ENCODE data around the gene ARMC8. TPM values are rescaled to one million over a fixed set of nuclear protein-coding genes. Genes with fewer than 3 reads are reported as not detected.

ARMC8 gene
- total RNA-seq, 1 donor from 2014 or later, result 80.3 TPM

DNA sequence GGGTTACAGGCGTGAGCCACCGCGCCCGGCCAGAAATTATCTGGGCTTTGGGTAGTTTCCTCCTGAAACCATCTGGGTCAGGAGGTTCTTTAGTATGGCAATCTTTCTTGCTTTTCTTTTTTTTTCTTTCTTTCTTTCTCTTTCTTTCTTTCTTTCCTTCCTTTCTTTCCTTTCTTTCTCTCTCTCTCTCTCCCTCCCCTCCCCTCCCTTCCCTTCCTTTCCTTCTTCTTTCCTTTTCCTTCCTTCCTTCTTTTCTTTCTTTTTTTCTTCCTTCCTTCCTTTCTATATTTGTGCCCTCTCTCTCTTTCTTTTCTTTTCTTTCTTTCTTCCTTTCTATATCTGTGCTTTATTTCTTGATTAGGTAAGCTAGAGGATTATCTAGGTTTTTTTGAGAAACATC, 29.4 kb upstream of the ARMC8 start:
- TF ChIP-seq EZH2 (IDR thresholded peaks at IDR 0.05) (no peak), EZH2phosphoT487 (IDR thresholded peaks at IDR 0.05) (no peak)
- TF ChIP-seq, protein P1, sequence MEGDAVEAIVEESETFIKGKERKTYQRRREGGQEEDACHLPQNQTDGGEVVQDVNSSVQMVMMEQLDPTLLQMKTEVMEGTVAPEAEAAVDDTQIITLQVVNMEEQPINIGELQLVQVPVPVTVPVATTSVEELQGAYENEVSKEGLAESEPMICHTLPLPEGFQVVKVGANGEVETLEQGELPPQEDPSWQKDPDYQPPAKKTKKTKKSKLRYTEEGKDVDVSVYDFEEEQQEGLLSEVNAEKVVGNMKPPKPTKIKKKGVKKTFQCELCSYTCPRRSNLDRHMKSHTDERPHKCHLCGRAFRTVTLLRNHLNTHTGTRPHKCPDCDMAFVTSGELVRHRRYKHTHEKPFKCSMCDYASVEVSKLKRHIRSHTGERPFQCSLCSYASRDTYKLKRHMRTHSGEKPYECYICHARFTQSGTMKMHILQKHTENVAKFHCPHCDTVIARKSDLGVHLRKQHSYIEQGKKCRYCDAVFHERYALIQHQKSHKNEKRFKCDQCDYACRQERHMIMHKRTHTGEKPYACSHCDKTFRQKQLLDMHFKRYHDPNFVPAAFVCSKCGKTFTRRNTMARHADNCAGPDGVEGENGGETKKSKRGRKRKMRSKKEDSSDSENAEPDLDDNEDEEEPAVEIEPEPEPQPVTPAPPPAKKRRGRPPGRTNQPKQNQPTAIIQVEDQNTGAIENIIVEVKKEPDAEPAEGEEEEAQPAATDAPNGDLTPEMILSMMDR (IDR thresholded peaks at IDR 0.05), result no peak
- H3K79me2 ChIP-seq (ENCODE audit: low read depth), result no peaks in the 10 kb centered on the region
- no peaks in the 10 kb centered on the region for H3K4me1 Mint-ChIP-seq
- peaks cover 15% of the 10 kb centered on the region for H3K36me3 Mint-ChIP-seq
- H3K4me2 ChIP-seq, result no peak overlapping the region
- H3K27ac ChIP-seq, result no peak overlapping the region
- H4K20me1 ChIP-seq (ENCODE audit: low read depth), result no peaks in the 10 kb centered on the region
- H3K9me3 ChIP-seq (ENCODE audit: low read depth), result no peaks in the 10 kb centered on the region
- H3K27me3 Mint-ChIP-seq (ENCODE audit: insufficient read depth, low read depth), result peaks cover 3% of the 10 kb centered on the region
- no peak overlapping the region for H3K9ac ChIP-seq
- peaks cover 8% of the 10 kb centered on the region for H3F3A ChIP-seq (ENCODE audit: low read depth)
- no peaks in the 10 kb centered on the region for H3K4me1 ChIP-seq
- DNase-seq (ENCODE audit: low spot score), result no peak
- no peaks in the 10 kb centered on the region for H3K27me3 ChIP-seq
- H3K27ac Mint-ChIP-seq, result no peak overlapping the region
- H3K4me3 Mint-ChIP-seq, result no peak overlapping the region
- H2AFZ ChIP-seq (replicated peaks), result no peak overlapping the region
- peaks cover 12% of the 10 kb centered on the region for H3K9me3 Mint-ChIP-seq
- H3K36me3 ChIP-seq, result peaks cover 8% of the 10 kb centered on the region
- H3K4me3 ChIP-seq, result no peak overlapping the region

DNA sequence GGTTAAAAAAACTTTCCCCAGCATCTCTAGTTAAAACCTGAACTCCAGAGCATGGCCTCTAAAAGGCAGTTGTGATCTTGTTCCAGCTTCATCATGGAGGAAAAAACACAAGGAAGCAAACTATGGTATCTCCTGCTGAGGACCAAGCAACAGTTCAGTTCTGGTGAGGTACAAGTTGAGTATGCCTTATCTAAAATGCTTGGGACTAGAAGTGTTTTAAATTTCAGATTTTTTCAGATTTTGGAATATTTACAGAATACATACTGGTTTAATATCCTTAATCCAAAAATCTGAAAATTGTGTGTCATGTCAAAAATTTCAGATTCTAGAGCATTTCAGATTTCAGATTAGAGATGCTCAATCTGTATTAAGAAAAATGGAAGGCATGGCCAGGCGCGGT, 22.0 kb upstream of the ARMC8 start:
- H4K20me1 ChIP-seq (ENCODE audit: low read depth), result no peaks in the 10 kb centered on the region
- no peaks in the 10 kb centered on the region for H3K27me3 ChIP-seq
- no peaks in the 10 kb centered on the region for H3K9me3 Mint-ChIP-seq
- no peak overlapping the region for H3K9ac ChIP-seq
- peaks cover 8% of the 10 kb centered on the region for H3K36me3 ChIP-seq
- H3K4me3 Mint-ChIP-seq, result no peak overlapping the region
- H3K27me3 Mint-ChIP-seq (ENCODE audit: insufficient read depth, low read depth), result no peaks in the 10 kb centered on the region
- H3K27ac ChIP-seq, result no peak overlapping the region
- no peaks in the 10 kb centered on the region for H3K4me1 Mint-ChIP-seq
- H2AFZ ChIP-seq (replicated peaks), result no peak overlapping the region
- H3K79me2 ChIP-seq (ENCODE audit: low read depth), result no peaks in the 10 kb centered on the region
- no peak for DNase-seq (ENCODE audit: low spot score)
- peaks cover 8% of the 10 kb centered on the region for H3F3A ChIP-seq (ENCODE audit: low read depth)
- H3K4me3 ChIP-seq, result no peak overlapping the region
- H3K9me3 ChIP-seq (ENCODE audit: low read depth), result no peaks in the 10 kb centered on the region
- peaks cover 33% of the 10 kb centered on the region for H3K36me3 Mint-ChIP-seq
- no peaks in the 10 kb centered on the region for H3K4me1 ChIP-seq
- H3K4me2 ChIP-seq, result no peak overlapping the region
- no peak for TF ChIP-seq EZH2 (IDR thresholded peaks at IDR 0.05)
- TF ChIP-seq, protein P1 (IDR thresholded peaks at IDR 0.05), result no peak
- no peak for TF ChIP-seq EZH2phosphoT487 (IDR thresholded peaks at IDR 0.05)
- no peak overlapping the region for H3K27ac Mint-ChIP-seq

DNA sequence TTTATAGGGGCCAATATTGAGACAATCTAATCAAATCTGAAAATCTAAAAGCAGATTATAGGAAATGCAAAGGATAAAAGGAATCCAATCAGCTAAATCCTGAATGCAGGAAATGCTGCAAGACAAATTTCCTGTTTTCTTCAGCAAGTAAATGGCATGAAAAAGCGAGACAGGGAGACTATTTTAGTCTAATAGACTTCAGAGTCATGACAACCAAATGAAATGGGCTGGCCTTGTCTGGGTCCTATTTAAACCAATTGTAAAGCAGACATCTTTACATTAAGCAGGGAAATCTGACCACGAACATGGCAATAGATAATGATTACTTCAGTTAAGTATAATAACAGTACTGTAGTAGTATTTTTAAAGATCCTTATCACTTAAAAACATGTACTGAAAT, 14.5 kb upstream of the ARMC8 start:
- peak overlapping the region; percentile 94 for H3K4me2 ChIP-seq
- Mint-ChIP-seq H3K27ac (no peak overlapping the region), H3K4me3 (peak overlapping the region; percentile 14), H3K27me3 (ENCODE audit: insufficient read depth, low read depth) (no peaks in the 10 kb centered on the region), H3K4me1 (peaks cover 20% of the 10 kb centered on the region), H3K36me3 (peaks cover 18% of the 10 kb centered on the region), H3K9me3 (peaks cover 2% of the 10 kb centered on the region)
- no peaks in the 10 kb centered on the region for H3K9me3 ChIP-seq (ENCODE audit: low read depth)
- no peak overlapping the region for H3K27ac ChIP-seq
- peaks cover 11% of the 10 kb centered on the region for H3K4me1 ChIP-seq
- H2AFZ ChIP-seq (replicated peaks), result no peak overlapping the region
- no peak overlapping the region for H3K9ac ChIP-seq
- H3K4me3 ChIP-seq, result no peak overlapping the region
- TF ChIP-seq EZH2 (IDR thresholded peaks at IDR 0.05), result no peak
- no peak for TF ChIP-seq EZH2phosphoT487 (IDR thresholded peaks at IDR 0.05)
- TF ChIP-seq, protein P1 (IDR thresholded peaks at IDR 0.05), result no peak
- no peaks in the 10 kb centered on the region for H3K36me3 ChIP-seq
- no peaks in the 10 kb centered on the region for H3K27me3 ChIP-seq
- H3F3A ChIP-seq (ENCODE audit: low read depth), result peaks cover 3% of the 10 kb centered on the region
- no peaks in the 10 kb centered on the region for H4K20me1 ChIP-seq (ENCODE audit: low read depth)
- no peak for DNase-seq (ENCODE audit: low spot score)
- H3K79me2 ChIP-seq (ENCODE audit: low read depth), result peaks cover 28% of the 10 kb centered on the region

Measured in neural progenitor cell (in vitro differentiated cells).